Spleen (tissue), 11 donors: ENCODE results near the gene RPS18. TPM values are rescaled to one million over a fixed set of nuclear protein-coding genes. Genes with fewer than 3 reads are reported as not detected.
A peak's percentile ranks its signal among the peaks of the same experiment; 100 is the strongest.

Source experiments
- DNase-seq: peaks from one replicate; pipeline ENCODE4 v3.0.0-alpha.2; 2020
- H3K27ac ChIP-seq, 8 donors: fragments of 200-600 bp; sonication (generic) in 7 of 8; 1 replicate in 4 of 8; 2 replicates in 4 of 8; pipeline versions ENCODE4 v1.5.0 to v1.8.0; 2016 to 2021; ENCODE audit warnings: inconsistent platforms in 4 of 8, mild to moderate bottlenecking in 4 of 8, moderate library complexity in 1 of 8
- H3K27me3 ChIP-seq, 7 donors: fragments of 200-600 bp; sonication (generic) in 6 of 7; replicated peaks in 1 of 7; 1 replicate in 4 of 7; 2 replicates in 3 of 7; pipeline versions ENCODE4 v1.5.0 to v1.8.0; 2016 to 2021; ENCODE audit warnings: inconsistent platforms in 3 of 7, mild to moderate bottlenecking in 1 of 7
- H3K36me3 ChIP-seq, 6 donors: fragments of 200-600 bp; sonication (generic) in 5 of 6; 1 replicate in 4 of 6; 2 replicates in 2 of 6; pipeline versions ENCODE4 v1.5.0 to v1.8.0; 2016 to 2021; ENCODE audit warnings: inconsistent platforms in 2 of 6
- H3K4me1 ChIP-seq, 6 donors: fragments of 200-600 bp; sonication (generic) in 5 of 6; 1 replicate in 3 of 6; 2 replicates in 3 of 6; pipeline versions ENCODE4 v1.5.0 to v1.8.0; 2016 to 2021; ENCODE audit warnings: inconsistent platforms in 3 of 6
- H3K4me3 ChIP-seq, 8 donors: fragments of 200-600 bp; sonication (generic) in 7 of 8; 1 replicate in 4 of 8; 2 replicates in 4 of 8; pipeline versions ENCODE4 v1.5.0 to v1.8.0; 2016 to 2021; ENCODE audit warnings: inconsistent platforms in 4 of 8, mild to moderate bottlenecking in 4 of 8, moderate library complexity in 2 of 8
- H3K9me3 ChIP-seq, 8 donors: fragments of 200-600 bp; sonication (generic) in 7 of 8; 1 replicate in 4 of 8; 2 replicates in 4 of 8; pipeline versions ENCODE4 v1.5.0 to v1.8.0; 2016 to 2021; ENCODE audit warnings: inconsistent platforms in 4 of 8
- POLR2A ChIP-seq, 3 donors: fragments of 450-650 bp; IDR thresholded peaks; one replicate each; pipeline ENCODE4 v1.5.1; 2017; ENCODE audit warnings: antibody characterized with exemption in 3 of 3, mild to moderate bottlenecking in 1 of 3
- POLR2AphosphoS5 ChIP-seq, 3 donors: sonication (generic); formaldehyde crosslinking; IDR thresholded peaks; one replicate each; pipeline ENCODE4 v1.5.1; 2017; ENCODE audit warnings: antibody characterized with exemption in 3 of 3
- WGBS, 5 donors: extraction: QIAGEN DNeasy Blood & Tissue Kit in 3 of 5; methylation state at CpG; one replicate each; pipeline versions ENCODE4 v1.1.5 to v1.1.7; 2013 to 2018; 5-methylcytosine and 5-hydroxymethylcytosine counted together
- intact Hi-C: fragments of 100-400 bp; cut with DNase I; formaldehyde crosslinking; loops from one replicate; pipeline ENCODE4 v1.15.0; 2023; ENCODE audit warnings: low total_unique reads
- polyA plus RNA-seq, 3 donors: library from polyadenylated mRNA; stranded (reverse); fragments of 200-250 nt; gene quantifications; one replicate each; pipeline ENCODE4 v1.2.1, GENCODE V29; 2013
- total RNA-seq, 7 donors: library from RNA; depleted of rRNA in 3 of 7; stranded (reverse); fragments of >200 nt in 3 of 7; fragmentation: NEBNext Ultra II Directional in 4 of 7; extraction: Animal tissue kit (Norgen Biotek cat#: 25700) in 4 of 7; gene quantifications; one replicate each; pipeline versions ENCODE4 v1.1.0 to v1.2.1, GENCODE V29; 2016 to 2021
- TF ChIP-seq, protein P1 (sequence below), 11 experiments: fragments of 200-600 bp in 7 of 11; fragments of 450-650 bp in 4 of 11; sonication (generic) in 4 of 11; IDR thresholded peaks in 8 of 11; conservative IDR thresholded peaks in 3 of 11; 1 replicate in 7 of 11; 2 replicates in 4 of 11; pipeline versions ENCODE4 v1.4.0 to v1.8.0; 2016 to 2021; ENCODE audit warnings: antibody characterized with exemption in 11 of 11, inconsistent platforms in 4 of 11, mild to moderate bottlenecking in 1 of 11
- donor health status: healthy with polysubstance abuse.
- donor health status: DM: no; HTN: no; CAD: no; lungs with moderate emphysema.
- donor health status: DM: no; HTN: no; CAD: no.
- donor health status: Bipolar disorder and iron deficiency.
- donor health status: healthy.
- donor health status: DM: no; HTN: no; CAD: no.
- donor health status: DM: yes; HTN: yes; CAD: no.

RPS18 gene
- total and polyA plus RNA-seq, 10 donors: 1,471 to 17,605 (median 2,766) TPM

DNA sequence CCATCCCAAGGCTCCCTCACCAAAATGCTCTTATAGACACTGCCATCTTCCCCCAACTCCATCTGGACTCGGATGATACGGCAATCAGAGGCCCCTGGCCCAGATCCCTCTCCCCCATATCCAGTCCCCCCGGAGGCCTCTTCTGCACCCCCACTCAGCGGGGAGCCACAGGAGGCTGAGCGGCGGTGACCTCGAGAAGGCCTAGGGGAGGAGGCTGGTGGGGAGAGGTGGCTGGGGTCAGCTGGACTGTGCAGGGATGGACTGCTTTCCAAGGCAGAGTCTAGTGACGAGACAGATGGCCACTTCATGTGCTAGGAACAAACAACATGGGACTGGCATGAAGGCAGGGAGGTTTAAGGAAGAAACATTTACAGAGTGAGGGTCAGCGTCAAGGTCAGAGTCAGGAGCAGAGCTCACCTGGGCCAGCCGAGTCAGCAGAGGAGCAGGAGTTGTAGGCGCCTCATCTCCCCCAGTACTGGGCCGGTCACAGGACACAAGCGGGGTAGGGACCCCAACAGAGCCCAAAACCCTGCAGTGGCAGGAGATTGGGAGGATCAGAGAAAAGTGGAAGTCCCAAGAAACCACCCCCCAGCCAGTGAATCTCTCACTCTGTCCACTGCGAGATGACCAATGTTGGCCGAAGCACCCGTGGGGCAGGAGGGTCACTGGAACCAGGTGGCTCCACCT, 21.3 kb downstream of the RPS18 start:
- Histone ChIP-seq H3K36me3 (peaks cover 4 to 71% (median 58%) of the 10 kb centered on the region in 6 donors), H3K27ac (no peak overlapping the region), H3K9me3 (no peaks in the 10 kb centered on the region), H3K4me3 (no peak overlapping the region), H3K27me3 (no peaks in the 10 kb centered on the region), H3K4me1 (peaks cover 17 to 77% (median 50%) of the 10 kb centered on the region in 6 donors)
- DNase-seq: no peak
- TF ChIP-seq POLR2AphosphoS5 (IDR thresholded peaks at IDR 0.05): peak in 2 of 3 donors; percentile 37 to 56
- no peak for TF ChIP-seq POLR2A (IDR thresholded peaks at IDR 0.05)
- 89 to 93% (median 90%) methylated on average over 16 of the region's 16 CpGs for WGBS, 5 donors
- intact Hi-C loops: no loop called here

DNA sequence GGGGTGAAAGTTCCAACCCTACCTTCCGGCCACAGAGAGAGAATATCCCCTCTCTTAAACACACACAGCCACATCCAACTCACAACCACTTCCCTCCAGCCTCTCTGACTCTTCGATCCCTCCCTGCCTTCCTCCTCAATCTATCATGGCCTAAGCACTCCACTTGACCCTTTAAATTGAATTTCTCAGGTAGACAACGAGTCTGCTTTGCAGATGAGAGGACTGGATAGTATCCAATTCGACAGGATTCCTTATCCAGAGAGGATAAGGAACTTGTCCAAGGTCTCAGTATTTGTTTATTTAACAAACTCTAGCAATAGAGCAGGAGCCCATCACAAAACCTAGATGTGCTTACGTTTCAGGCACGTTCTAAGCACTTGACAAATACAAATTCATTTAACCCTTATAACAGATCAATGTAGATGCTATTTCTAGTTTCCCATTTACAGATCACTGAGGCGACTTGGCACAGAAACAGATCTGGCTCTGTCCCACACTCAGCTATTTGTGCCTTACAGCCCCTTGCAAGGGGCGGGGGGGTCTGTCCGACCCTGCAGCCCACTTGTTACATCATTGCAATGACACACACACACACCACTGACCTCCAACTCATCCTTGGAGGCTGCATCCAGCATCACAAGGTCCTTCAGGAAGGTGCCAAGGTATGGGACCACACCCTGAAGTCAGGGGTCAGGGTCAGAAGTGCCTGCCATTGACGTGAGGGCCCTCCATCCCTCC, 22.4 kb downstream of the RPS18 start:
- Histone ChIP-seq H3K27ac (peak overlapping the region in 2 of 8 donors; percentile 94 to 99), H3K36me3 (peaks cover 4 to 71% (median 58%) of the 10 kb centered on the region in 6 donors), H3K4me1 (peaks cover 14 to 72% (median 45%) of the 10 kb centered on the region in 6 donors), H3K27me3 (no peaks in the 10 kb centered on the region), H3K9me3 (no peaks in the 10 kb centered on the region), H3K4me3 (no peak overlapping the region)
- intact Hi-C loops: no loop called here
- TF ChIP-seq, protein P1, sequence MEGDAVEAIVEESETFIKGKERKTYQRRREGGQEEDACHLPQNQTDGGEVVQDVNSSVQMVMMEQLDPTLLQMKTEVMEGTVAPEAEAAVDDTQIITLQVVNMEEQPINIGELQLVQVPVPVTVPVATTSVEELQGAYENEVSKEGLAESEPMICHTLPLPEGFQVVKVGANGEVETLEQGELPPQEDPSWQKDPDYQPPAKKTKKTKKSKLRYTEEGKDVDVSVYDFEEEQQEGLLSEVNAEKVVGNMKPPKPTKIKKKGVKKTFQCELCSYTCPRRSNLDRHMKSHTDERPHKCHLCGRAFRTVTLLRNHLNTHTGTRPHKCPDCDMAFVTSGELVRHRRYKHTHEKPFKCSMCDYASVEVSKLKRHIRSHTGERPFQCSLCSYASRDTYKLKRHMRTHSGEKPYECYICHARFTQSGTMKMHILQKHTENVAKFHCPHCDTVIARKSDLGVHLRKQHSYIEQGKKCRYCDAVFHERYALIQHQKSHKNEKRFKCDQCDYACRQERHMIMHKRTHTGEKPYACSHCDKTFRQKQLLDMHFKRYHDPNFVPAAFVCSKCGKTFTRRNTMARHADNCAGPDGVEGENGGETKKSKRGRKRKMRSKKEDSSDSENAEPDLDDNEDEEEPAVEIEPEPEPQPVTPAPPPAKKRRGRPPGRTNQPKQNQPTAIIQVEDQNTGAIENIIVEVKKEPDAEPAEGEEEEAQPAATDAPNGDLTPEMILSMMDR (IDR thresholded peaks at IDR 0.05 in 8 of 11, conservative IDR thresholded peaks at IDR 0.05 in 3 of 11): no peak
- DNase-seq: no peak
- 70 to 83% (median 76%) methylated on average over 10 of the region's 10 CpGs for WGBS, 5 donors

DNA sequence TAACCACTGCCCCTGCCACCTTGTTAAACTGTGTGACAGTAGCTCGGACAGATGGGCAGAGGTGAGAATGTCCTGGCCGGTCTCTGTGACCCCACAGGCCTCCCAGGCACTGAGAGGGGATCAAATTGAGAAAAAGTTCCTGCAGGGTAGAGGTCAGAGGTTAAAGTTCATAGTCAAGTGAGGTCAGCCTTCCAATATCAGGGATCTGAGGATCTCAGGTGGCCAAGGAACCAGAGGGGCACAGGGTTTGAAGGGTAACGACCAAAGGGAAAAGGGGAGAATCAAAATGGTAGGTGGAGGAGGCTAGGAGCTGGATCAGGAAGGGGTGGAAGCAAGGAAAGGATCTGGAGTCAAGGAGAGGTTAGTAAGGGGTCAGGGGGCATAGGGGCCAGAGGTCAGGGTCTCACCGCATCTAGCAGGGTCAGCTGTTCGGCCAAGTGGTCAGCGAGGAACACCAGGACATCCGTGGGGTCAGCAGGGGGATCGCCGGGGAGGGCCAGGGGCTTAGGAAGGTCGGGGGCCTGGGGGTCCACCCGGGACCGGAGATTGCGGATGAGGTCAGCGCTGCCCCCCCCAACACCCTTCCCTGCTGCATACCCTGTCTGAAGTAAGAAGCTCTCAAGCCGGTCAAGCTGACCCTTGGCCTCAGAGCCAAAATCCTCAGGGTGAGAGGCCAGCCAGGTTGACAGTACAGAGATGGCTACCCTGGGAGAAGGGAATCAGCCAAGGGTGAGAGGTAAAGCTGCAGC, 23.9 kb downstream of the RPS18 start:
- H3K36me3 ChIP-seq: peaks cover 4 to 73% (median 58%) of the 10 kb centered on the region in 6 donors
- peak; percentile 78 for DNase-seq

DNA sequence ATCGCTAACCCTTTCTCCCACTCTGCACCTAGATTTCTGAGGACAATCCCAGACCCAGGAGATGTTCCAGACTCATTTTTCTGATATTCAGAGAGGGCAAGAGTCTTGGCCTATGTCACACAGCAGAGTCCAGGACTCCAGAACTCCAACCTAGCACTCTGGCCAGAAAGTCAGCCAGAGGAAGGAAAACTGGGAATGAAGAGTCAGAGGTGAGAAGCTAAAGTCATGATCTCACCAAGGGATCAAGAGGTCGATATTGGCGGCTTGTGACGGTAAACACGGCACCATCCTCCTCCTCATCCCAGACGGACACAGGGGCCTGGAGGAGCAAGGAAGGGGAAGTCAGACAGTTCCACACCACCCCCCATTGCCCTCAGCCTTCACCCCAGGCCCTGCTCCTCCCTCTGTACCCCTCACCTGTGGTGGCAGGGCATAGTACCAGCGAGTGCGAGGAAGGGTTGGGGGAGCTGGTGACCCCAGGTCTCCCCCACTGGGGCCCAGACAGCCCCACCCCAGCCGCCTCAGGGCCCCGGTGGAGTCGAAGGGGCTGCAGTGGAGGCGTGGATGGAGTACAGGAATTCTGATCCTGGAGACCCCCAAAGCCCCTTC, 25.0 kb downstream of the RPS18 start:
- peak overlapping the region; percentile 66 to 88 (median 84) for H3K4me3 ChIP-seq
- peaks cover 0 to 73% (median 58%) of the 10 kb centered on the region in 6 donors for H3K36me3 ChIP-seq
- no peak for TF ChIP-seq POLR2A (IDR thresholded peaks at IDR 0.05)
- no peak for TF ChIP-seq POLR2AphosphoS5 (IDR thresholded peaks at IDR 0.05)
- TF ChIP-seq, protein P1 (IDR thresholded peaks at IDR 0.05 in 8 of 11, conservative IDR thresholded peaks at IDR 0.05 in 3 of 11): no peak
- no peak for DNase-seq
- H3K4me1 ChIP-seq: peaks cover 10 to 76% (median 50%) of the 10 kb centered on the region in 6 donors
- WGBS, 5 donors: 67 to 80% (median 71%) methylated on average over 12 of the region's 12 CpGs
- no peaks in the 10 kb centered on the region for H3K27me3 ChIP-seq
- H3K27ac ChIP-seq: peak overlapping the region; percentile 94 to 99 (median 98)
- no peaks in the 10 kb centered on the region for H3K9me3 ChIP-seq
- intact Hi-C loops: no loop called here

More for the DNA sequence above, 23.9 kb downstream of the RPS18 start:
- intact Hi-C loops: no loop called here
- no peaks in the 10 kb centered on the region for H3K9me3 ChIP-seq
- H3K27ac ChIP-seq: peak overlapping the region in 2 of 8 donors; percentile 94 to 99
- TF ChIP-seq POLR2A (IDR thresholded peaks at IDR 0.05) (no peak), POLR2AphosphoS5 (IDR thresholded peaks at IDR 0.05) (no peak)
- TF ChIP-seq, protein P1 (IDR thresholded peaks at IDR 0.05 in 8 of 11, conservative IDR thresholded peaks at IDR 0.05 in 3 of 11): no peak
- no peak overlapping the region for H3K4me3 ChIP-seq
- no peaks in the 10 kb centered on the region for H3K27me3 ChIP-seq
- peaks cover 10 to 73% (median 46%) of the 10 kb centered on the region in 6 donors for H3K4me1 ChIP-seq
- 77 to 93% (median 88%) methylated on average over 15 of the region's 15 CpGs for WGBS, 5 donors
